ENCODE measurements around the gene COG8. TPM values are rescaled to one million over a fixed set of nuclear protein-coding genes. Genes with fewer than 3 reads are reported as not detected.

COG8 gene
- total and polyA plus RNA-seq, 2 experiments from 2014 or later: 21.4 to 79.9 TPM

GRCh38 chr16:69368866-69369265 is 29.5 kb upstream of the COG8 start:
- DNase-seq (ENCODE audit: low spot score) (no peak), ATAC-seq (no peak)
- H3K4me3 ChIP-seq: no peak overlapping the region
- H3K9me3 Mint-ChIP-seq: no peaks in the 10 kb centered on the region
- no peak overlapping the region for H3K4me3 Mint-ChIP-seq
- TF ChIP-seq POLR2AphosphoS5 (IDR thresholded peaks at IDR 0.05; ENCODE audit: low read depth) (no peak), EZH2 (IDR thresholded peaks at IDR 0.05; ENCODE audit: low read depth, unreplicated experiment) (no peak), ZNF114 (CRISPR knock-in tag; IDR thresholded peaks at IDR 0.05) (no peak)
- H3K4me1 ChIP-seq (ENCODE audit: insufficient read depth): no peaks in the 10 kb centered on the region
- H3K36me3 ChIP-seq (ENCODE audit: insufficient read depth): peaks cover 64% of the 10 kb centered on the region
- H3K27me3 ChIP-seq (ENCODE audit: insufficient read depth): no peaks in the 10 kb centered on the region
- H3K4me1 Mint-ChIP-seq: no peaks in the 10 kb centered on the region
- peaks cover 2% of the 10 kb centered on the region for H3K27me3 Mint-ChIP-seq (ENCODE audit: insufficient read depth, low read depth, poor library complexity)
- H3K27ac Mint-ChIP-seq: no peak overlapping the region
- H2AFZ ChIP-seq: no peak overlapping the region
- H3F3A ChIP-seq (replicated peaks; ENCODE audit: low read depth): 0 out of 2 replicates have a peak, but pooled peaks cover 7% of the 10 kb centered on the region
- peaks cover 7% of the 10 kb centered on the region for H4K20me1 ChIP-seq (replicated peaks; ENCODE audit: insufficient read depth)
- peaks cover 56% of the 10 kb centered on the region for H3K36me3 Mint-ChIP-seq (ENCODE audit: low read depth)
- no peak overlapping the region for H3K27ac ChIP-seq (ENCODE audit: low read depth)
- H3K9me2 ChIP-seq (ENCODE audit: insufficient read depth): no peaks in the 10 kb centered on the region
- H3K79me2 ChIP-seq (replicated peaks; ENCODE audit: insufficient read depth): no peaks in the 10 kb centered on the region
- no peak overlapping the region for H3K4me2 ChIP-seq

- Mint-ChIP-seq H3K4me1 (no peaks in the 10 kb centered on the region), H3K27me3 (ENCODE audit: insufficient read depth, low read depth, poor library complexity) (peaks cover 2% of the 10 kb centered on the region), H3K4me3 (no peak overlapping the region), H3K9me3 (no peaks in the 10 kb centered on the region), H3K27ac (no peak overlapping the region), H3K36me3 (ENCODE audit: low read depth) (peaks cover 56% of the 10 kb centered on the region)
- Histone ChIP-seq H3K36me3 (ENCODE audit: insufficient read depth) (peaks cover 64% of the 10 kb centered on the region), H3K79me2 (replicated peaks; ENCODE audit: insufficient read depth) (no peaks in the 10 kb centered on the region), H3F3A (replicated peaks; ENCODE audit: low read depth) (0 out of 2 replicates have a peak, but pooled peaks cover 11% of the 10 kb centered on the region), H3K4me3 (no peak overlapping the region), H3K4me2 (no peak overlapping the region), H3K27me3 (ENCODE audit: insufficient read depth) (no peaks in the 10 kb centered on the region), H2AFZ (no peak overlapping the region), H3K4me1 (ENCODE audit: insufficient read depth) (no peaks in the 10 kb centered on the region), H4K20me1 (replicated peaks; ENCODE audit: insufficient read depth) (peaks cover 7% of the 10 kb centered on the region), H3K27ac (ENCODE audit: low read depth) (no peak overlapping the region), H3K9me2 (ENCODE audit: insufficient read depth) (no peaks in the 10 kb centered on the region)
- DNase-seq (ENCODE audit: low spot score): no peak
- ATAC-seq: no peak
- no peak for TF ChIP-seq EZH2 (IDR thresholded peaks at IDR 0.05; ENCODE audit: low read depth, unreplicated experiment)
- TF ChIP-seq ZNF462 (CRISPR knock-in tag; IDR thresholded peaks at IDR 0.05): no peak
- no peak for TF ChIP-seq CTCF (conservative IDR thresholded peaks at IDR 0.05; ENCODE audit: low read depth in 2 of 2)
- no peak for TF ChIP-seq ZNF114 (CRISPR knock-in tag; IDR thresholded peaks at IDR 0.05)
- TF ChIP-seq STAT1 (IDR thresholded peaks at IDR 0.05; ENCODE audit: unreplicated experiment): no peak
- TF ChIP-seq CREB1 (CRISPR knock-in tag; IDR thresholded peaks at IDR 0.05; ENCODE audit: low read depth): no peak
- no peak for TF ChIP-seq REST (IDR thresholded peaks at IDR 0.05; ENCODE audit: unreplicated experiment)
- TF ChIP-seq NANOG (IDR thresholded peaks at IDR 0.05; ENCODE audit: borderline replicate concordance): no peak
Measured at GRCh38 chr16:69367980-69368379, 28.6 kb upstream of the COG8 start.

Data from GM23338 (cell line).